Measurements from ENCODE around the gene GABPA.

DNA sequence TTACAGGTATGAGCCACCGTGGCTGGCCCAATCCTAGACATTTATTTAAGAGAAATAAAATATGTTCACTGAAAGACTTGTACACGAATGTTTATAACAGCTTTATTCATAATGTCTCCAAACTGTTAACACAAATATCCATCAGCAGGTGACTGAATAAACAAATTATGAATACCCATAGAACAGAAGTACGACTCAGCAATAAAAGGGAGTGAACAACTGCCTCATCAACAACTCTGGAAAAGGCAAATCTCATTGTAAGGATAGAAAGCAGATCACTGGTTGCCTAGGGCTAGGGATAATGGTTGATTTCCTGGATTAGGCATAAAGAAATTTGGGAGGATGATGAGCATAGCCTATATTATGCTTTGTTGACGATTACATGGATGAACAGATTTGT is 41.7 kb downstream of the GABPA start:
- TF ChIP-seq CTCF (IDR thresholded peaks at IDR 0.05) (no peak), POLR2A (IDR thresholded peaks at IDR 0.05; ENCODE audit: low read depth) (no peak), POLR2AphosphoS5 (IDR thresholded peaks at IDR 0.05) (no peak), EP300 (IDR thresholded peaks at IDR 0.05) (no peak)

Measured in esophagus muscularis mucosa (tissue), 4 donors.